ENCODE data around the gene AFF3. TPM values are rescaled to one million over a fixed set of nuclear protein-coding genes. Genes with fewer than 3 reads are reported as not detected.

The AFF3 gene
- total and polyA plus RNA-seq, 2 of the 8 experiments (the other 6 are each of a cell fraction or from before 2014, with no cell fraction given), result 0.27 to 3.0 TPM

DNA sequence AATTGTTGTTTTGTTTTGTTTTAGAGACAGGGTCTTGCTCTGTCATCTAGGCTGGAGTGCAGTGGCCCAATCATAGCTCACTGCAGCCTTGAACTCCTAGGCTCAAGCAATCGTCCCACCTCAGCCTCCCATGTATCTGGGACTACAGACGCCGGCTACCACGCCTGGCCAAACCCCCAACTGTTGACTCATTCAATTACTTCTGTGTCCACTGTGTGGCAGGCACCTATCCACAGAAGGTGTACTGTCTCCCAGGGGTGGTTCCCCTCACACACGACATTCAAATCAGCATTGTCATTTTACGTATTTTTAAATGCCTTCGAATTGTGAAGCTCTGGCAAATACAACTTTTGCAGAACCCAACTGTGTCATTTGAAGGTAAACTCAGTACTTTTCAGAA is 464.6 kb downstream of the AFF3 start:
- Histone ChIP-seq H3K56ac (replicated peaks; ENCODE audit: insufficient read length, low read depth, low read length) (no peak overlapping the region), H3K23ac (ENCODE audit: insufficient read length) (no peak overlapping the region), H3K9me3 (ENCODE audit: insufficient read depth in 2 of 2, low read depth in 1 of 2, low read length in 1 of 2) (no peaks in the 10 kb centered on the region), H3K18ac (ENCODE audit: extremely low read depth, low read length) (no peak overlapping the region), H2AK5ac (ENCODE audit: low read depth, low read length) (no peak overlapping the region), H2BK15ac (ENCODE audit: low read length) (no peak overlapping the region), H3K4me1 (replicated peaks in 1 of 4; ENCODE audit: control insufficient read depth in 3 of 4, insufficient read depth in 4 of 4, low read length in 3 of 4) (no peaks in the 10 kb centered on the region), H3K27ac (ENCODE audit: low read depth, low read length) (no peak overlapping the region), H3K36me3 (ENCODE audit: control insufficient read depth in 2 of 4, insufficient read depth in 4 of 4, low read length in 3 of 4) (no peaks in the 10 kb centered on the region), H4K8ac (ENCODE audit: extremely low read depth, insufficient read depth, low read length) (no peak overlapping the region), H3K79me1 (ENCODE audit: low read depth, low read length) (no peaks in the 10 kb centered on the region), H3K4me2 (ENCODE audit: insufficient read depth in 1 of 2, low read depth in 2 of 2, low read length in 2 of 2) (no peak overlapping the region), H3K79me2 (ENCODE audit: control insufficient read depth in 1 of 2, insufficient read depth in 2 of 2, low read length in 2 of 2) (no peaks in the 10 kb centered on the region), H2BK20ac (ENCODE audit: low read length) (no peak overlapping the region), H4K91ac (replicated peaks; ENCODE audit: insufficient read length, low read length) (no peak overlapping the region), H3K23me2 (ENCODE audit: low read depth, low read length) (no peaks in the 10 kb centered on the region), H2AFZ (ENCODE audit: low read length) (0 out of 2 replicates have a peak overlapping the region, but pooled peaks have one; percentile 58), H3K27me3 (replicated peaks in 1 of 4; ENCODE audit: control insufficient read depth in 3 of 4, extremely low read depth in 1 of 4, insufficient read depth in 3 of 4, low read length in 3 of 4) (no peaks in the 10 kb centered on the region; a peak in 1 of 7 replicates), H4K20me1 (replicated peaks in 1 of 2; ENCODE audit: control insufficient read depth in 1 of 2, insufficient read depth in 2 of 2, low read length in 2 of 2) (no peaks in the 10 kb centered on the region), H2BK12ac (ENCODE audit: low read depth, low read length) (no peak overlapping the region), H3K9ac (replicated peaks in 1 of 4; ENCODE audit: extremely low read depth in 1 of 4, low read depth in 3 of 4, low read length in 3 of 4) (no peak overlapping the region), H2BK120ac (replicated peaks; ENCODE audit: low read depth, low read length) (no peak overlapping the region), H3K4me3 (ENCODE audit: extremely low read depth in 1 of 4, insufficient read depth in 2 of 4, low read depth in 3 of 4, low read length in 4 of 4) (no peak overlapping the region), H4K5ac (ENCODE audit: insufficient read length, low read depth, low read length) (no peak overlapping the region), H3K4ac (replicated peaks; ENCODE audit: insufficient read length, low read depth, low read length) (no peak overlapping the region), H2BK5ac (ENCODE audit: low read depth, low read length) (no peak overlapping the region), H3K14ac (ENCODE audit: insufficient read length) (no peak overlapping the region)
- ChIA-PET POLR2A (ENCODE audit: partially characterized antibody) (no interaction called here), CTCF (ENCODE audit: partially characterized antibody) (interaction anchor here (0.7 to 1.3 kb wide), 2 partner anchors 62 to 101 kb away, joined by 3 to 4 read pairs; no protein-coding TSS in a partner anchor)
- 88% methylated on average over 7 of the region's 7 CpGs; no CpG with 5 or more reads in 1 of the 2 experiments for WGBS, 2 experiments (ENCODE audit: extremely low coverage in 1 of 2, insufficient coverage in 1 of 2, insufficient read length in 1 of 2, insufficient replicate concordance in 2 of 2, low coverage in 1 of 2, low lambda C conversion rate in 2 of 2, missing lambda C conversion rate in 1 of 2)
- FAIRE-seq (no peak), DNase-seq (ENCODE audit: low read depth in 1 of 2, low spot score in 2 of 2) (no peak)
- no peak for TF ChIP-seq POLR2AphosphoS5 (IDR thresholded peaks at IDR 0.05; ENCODE audit: low read depth, low read length)
- no peak for TF ChIP-seq SIRT6 (IDR thresholded peaks at IDR 0.05; ENCODE audit: low read length)
- TF ChIP-seq TAF7 (optimal IDR thresholded peaks at IDR 0.05; ENCODE audit: borderline replicate concordance, low read depth, low read length), result no peak
- no peak for TF ChIP-seq BACH1 (IDR thresholded peaks at IDR 0.05; ENCODE audit: low read length)
- TF ChIP-seq PHF8 (conservative IDR thresholded peaks at IDR 0.05; ENCODE audit: low read depth, low read length), result no peak
- no peak for TF ChIP-seq MAX (IDR thresholded peaks at IDR 0.05)
- TF ChIP-seq SUZ12 (IDR thresholded peaks at IDR 0.05; ENCODE audit: low read length), result no peak
- no peak for TF ChIP-seq RAD21 (IDR thresholded peaks at IDR 0.05 in 1 of 2, conservative IDR thresholded peaks at IDR 0.05 in 1 of 2; ENCODE audit: low read depth in 2 of 2, low read length in 2 of 2)
- no peak for TF ChIP-seq HDAC6 (IDR thresholded peaks at IDR 0.05; ENCODE audit: low read depth, low read length)
- no peak for TF ChIP-seq TEAD4 (IDR thresholded peaks at IDR 0.05; ENCODE audit: low read depth, low read length)
- TF ChIP-seq EGR1 (IDR thresholded peaks at IDR 0.05; ENCODE audit: borderline replicate concordance, low read depth, low read length), result no peak
- TF ChIP-seq, protein P1, sequence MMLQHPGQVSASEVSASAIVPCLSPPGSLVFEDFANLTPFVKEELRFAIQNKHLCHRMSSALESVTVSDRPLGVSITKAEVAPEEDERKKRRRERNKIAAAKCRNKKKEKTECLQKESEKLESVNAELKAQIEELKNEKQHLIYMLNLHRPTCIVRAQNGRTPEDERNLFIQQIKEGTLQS (IDR thresholded peaks at IDR 0.05; ENCODE audit: insufficient read depth, low read depth, low read length), result no peak
- TF ChIP-seq HDAC2 (IDR thresholded peaks at IDR 0.05; ENCODE audit: borderline replicate concordance in 1 of 2, low read depth in 2 of 2, low read length in 2 of 2), result no peak
